ENCODE measurements around the gene ACVR1C.

DNA sequence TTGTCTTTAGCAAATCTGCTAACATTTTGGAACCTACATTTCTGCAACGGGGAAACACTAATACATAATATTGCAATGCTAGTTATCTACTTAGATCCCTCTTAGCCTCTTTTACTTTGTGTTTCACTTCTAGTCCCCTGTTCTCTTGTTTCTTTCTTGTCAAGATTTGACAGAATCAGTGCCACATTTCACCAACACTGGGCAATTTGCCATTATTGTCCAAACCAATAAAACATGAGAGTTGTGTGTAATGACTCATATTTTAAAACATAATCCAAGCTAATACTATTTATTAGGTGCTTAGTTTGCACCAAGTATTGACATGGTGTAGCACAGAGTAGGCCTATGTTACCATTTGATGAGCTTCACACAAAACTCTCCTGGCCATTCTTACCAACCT lies 33.7 kb upstream of the ACVR1C start:
- TF ChIP-seq, protein P1, sequence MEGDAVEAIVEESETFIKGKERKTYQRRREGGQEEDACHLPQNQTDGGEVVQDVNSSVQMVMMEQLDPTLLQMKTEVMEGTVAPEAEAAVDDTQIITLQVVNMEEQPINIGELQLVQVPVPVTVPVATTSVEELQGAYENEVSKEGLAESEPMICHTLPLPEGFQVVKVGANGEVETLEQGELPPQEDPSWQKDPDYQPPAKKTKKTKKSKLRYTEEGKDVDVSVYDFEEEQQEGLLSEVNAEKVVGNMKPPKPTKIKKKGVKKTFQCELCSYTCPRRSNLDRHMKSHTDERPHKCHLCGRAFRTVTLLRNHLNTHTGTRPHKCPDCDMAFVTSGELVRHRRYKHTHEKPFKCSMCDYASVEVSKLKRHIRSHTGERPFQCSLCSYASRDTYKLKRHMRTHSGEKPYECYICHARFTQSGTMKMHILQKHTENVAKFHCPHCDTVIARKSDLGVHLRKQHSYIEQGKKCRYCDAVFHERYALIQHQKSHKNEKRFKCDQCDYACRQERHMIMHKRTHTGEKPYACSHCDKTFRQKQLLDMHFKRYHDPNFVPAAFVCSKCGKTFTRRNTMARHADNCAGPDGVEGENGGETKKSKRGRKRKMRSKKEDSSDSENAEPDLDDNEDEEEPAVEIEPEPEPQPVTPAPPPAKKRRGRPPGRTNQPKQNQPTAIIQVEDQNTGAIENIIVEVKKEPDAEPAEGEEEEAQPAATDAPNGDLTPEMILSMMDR (IDR thresholded peaks at IDR 0.05; ENCODE audit: poor library complexity): no peak
- TF ChIP-seq EZH2 (IDR thresholded peaks at IDR 0.05; ENCODE audit: borderline replicate concordance) (no peak), EZH2phosphoT487 (IDR thresholded peaks at IDR 0.05; ENCODE audit: low read depth, severe bottlenecking, unreplicated experiment) (no peak)

Measured in hepatocyte (in vitro differentiated cells).